ENCODE measurements around the gene DAND5. TPM values are rescaled to one million over a fixed set of nuclear protein-coding genes. Genes with fewer than 3 reads are reported as not detected.

The DAND5 gene
- total and polyA plus RNA-seq, 5 donors = 5.0 to 13.8 (median 9.2) TPM

- Histone ChIP-seq H3K9me3 (ENCODE audit: control insufficient read depth, low read length) (no peaks in the 10 kb centered on the region), H3K4me1 (ENCODE audit: control insufficient read depth, insufficient read depth, low read length) (peaks cover 11% of the 10 kb centered on the region), H3K27me3 (ENCODE audit: control insufficient read depth, insufficient read depth) (no peaks in the 10 kb centered on the region), H3K4me3 (ENCODE audit: low read length) (no peak overlapping the region), H3K27ac (ENCODE audit: low read length) (no peak overlapping the region)
- DNase-seq = no peak
- no peak for ATAC-seq
- intact Hi-C loops (cut with DNase I) = no loop called here
- WGBS = 69% methylated on average over 12 of the region's 12 CpGs
Observed at GRCh38 chr19:13005861-13006370, 36.5 kb downstream of the DAND5 start.

GRCh38 chr19:13006431-13007281, 37.3 kb downstream of the DAND5 start:
- Histone ChIP-seq H3K4me3 (ENCODE audit: low read length) (no peak overlapping the region), H3K9me3 (ENCODE audit: control insufficient read depth, low read length) (no peaks in the 10 kb centered on the region), H3K27ac (ENCODE audit: low read length) (peak overlapping the region; percentile 53), H3K27me3 (ENCODE audit: control insufficient read depth, insufficient read depth) (no peaks in the 10 kb centered on the region), H3K4me1 (ENCODE audit: control insufficient read depth, insufficient read depth, low read length) (peaks cover 9% of the 10 kb centered on the region)
- WGBS = 69% methylated on average over 28 of the region's 28 CpGs
- no peak for ATAC-seq
- DNase-seq = peak in 2 of 3 donors; percentile 69 to 72
- intact Hi-C loops (cut with DNase I) = no loop called here

- Histone ChIP-seq H3K4me3 (ENCODE audit: low read length) (no peak overlapping the region), H3K9me3 (ENCODE audit: control insufficient read depth, low read length) (no peaks in the 10 kb centered on the region), H3K27ac (ENCODE audit: low read length) (peak overlapping the region; percentile 53), H3K27me3 (ENCODE audit: control insufficient read depth, insufficient read depth) (no peaks in the 10 kb centered on the region), H3K4me1 (ENCODE audit: control insufficient read depth, insufficient read depth, low read length) (peaks cover 9% of the 10 kb centered on the region)
- WGBS = 53% methylated on average over 17 of the region's 17 CpGs
- intact Hi-C loops (cut with DNase I) = no loop called here
- DNase-seq = peak; percentile 73 to 91 (median 90)
- ATAC-seq = peak; percentile 22 to 28
Observed at GRCh38 chr19:13007292-13008045, 38.1 kb downstream of the DAND5 start.

- no peaks in the 10 kb centered on the region for H3K27me3 ChIP-seq (ENCODE audit: control insufficient read depth, insufficient read depth)
- H3K4me3 ChIP-seq (ENCODE audit: low read length) = no peak overlapping the region
- no peaks in the 10 kb centered on the region for H3K9me3 ChIP-seq (ENCODE audit: control insufficient read depth, low read length)
- peak overlapping the region; percentile 7 for H3K27ac ChIP-seq (ENCODE audit: low read length)
- peaks cover 12% of the 10 kb centered on the region for H3K4me1 ChIP-seq (ENCODE audit: control insufficient read depth, insufficient read depth, low read length)
- WGBS = 84% methylated on average over 28 of the region's 28 CpGs
- ATAC-seq = no peak
- DNase-seq = peak in 1 of 3 donors; percentile 71
- intact Hi-C loops (cut with DNase I) = no loop called here
Observed at GRCh38 chr19:13008926-13009787, 39.8 kb downstream of the DAND5 start.

GRCh38 chr19:13010038-13010991, 40.9 kb downstream of the DAND5 start:
- DNase-seq (peak; percentile 82 to 91 (median 91)), ATAC-seq (peak; percentile 73 to 79)
- peaks cover 16% of the 10 kb centered on the region for H3K4me1 ChIP-seq (ENCODE audit: control insufficient read depth, insufficient read depth, low read length)
- H3K27me3 ChIP-seq (ENCODE audit: control insufficient read depth, insufficient read depth) = no peaks in the 10 kb centered on the region
- intact Hi-C loops (cut with DNase I) = no loop called here
- no peak overlapping the region for H3K4me3 ChIP-seq (ENCODE audit: low read length)
- H3K9me3 ChIP-seq (ENCODE audit: control insufficient read depth, low read length) = no peaks in the 10 kb centered on the region
- H3K27ac ChIP-seq (ENCODE audit: low read length) = no peak overlapping the region
- WGBS = 48% methylated on average over 62 of the region's 62 CpGs

- intact Hi-C loops (cut with DNase I) = no loop called here
- Histone ChIP-seq H3K27ac (ENCODE audit: low read length) (no peak overlapping the region), H3K4me3 (ENCODE audit: low read length) (no peak overlapping the region), H3K4me1 (ENCODE audit: control insufficient read depth, insufficient read depth, low read length) (peaks cover 16% of the 10 kb centered on the region), H3K9me3 (ENCODE audit: control insufficient read depth, low read length) (no peaks in the 10 kb centered on the region), H3K27me3 (ENCODE audit: control insufficient read depth, insufficient read depth) (no peaks in the 10 kb centered on the region)
- WGBS = 54% methylated on average over 39 of the region's 39 CpGs
- ATAC-seq (no peak), DNase-seq (peak in 1 of 3 donors; percentile 51)
Observed at GRCh38 chr19:13010992-13011652, 41.7 kb downstream of the DAND5 start.

GRCh38 chr19:13011653-13012389, 42.4 kb downstream of the DAND5 start:
- H3K27ac ChIP-seq (ENCODE audit: low read length) = no peak overlapping the region
- no peak overlapping the region for H3K4me3 ChIP-seq (ENCODE audit: low read length)
- ATAC-seq (no peak), DNase-seq (peak in 1 of 3 donors; percentile 65)
- intact Hi-C loops (cut with DNase I) = no loop called here
- H3K4me1 ChIP-seq (ENCODE audit: control insufficient read depth, insufficient read depth, low read length) = peaks cover 14% of the 10 kb centered on the region
- WGBS = 58% methylated on average over 54 of the region's 54 CpGs
- H3K9me3 ChIP-seq (ENCODE audit: control insufficient read depth, low read length) = no peaks in the 10 kb centered on the region
- no peaks in the 10 kb centered on the region for H3K27me3 ChIP-seq (ENCODE audit: control insufficient read depth, insufficient read depth)

GRCh38 chr19:13012390-13012689, 43.0 kb downstream of the DAND5 start:
- intact Hi-C loops (cut with DNase I) = no loop called here
- Histone ChIP-seq H3K4me3 (ENCODE audit: low read length) (peak overlapping the region; percentile 43), H3K27ac (ENCODE audit: low read length) (peak overlapping the region; percentile 49), H3K4me1 (ENCODE audit: control insufficient read depth, insufficient read depth, low read length) (peaks cover 12% of the 10 kb centered on the region), H3K9me3 (ENCODE audit: control insufficient read depth, low read length) (no peaks in the 10 kb centered on the region), H3K27me3 (ENCODE audit: control insufficient read depth, insufficient read depth) (no peaks in the 10 kb centered on the region)
- no peak for DNase-seq
- no peak for ATAC-seq
- WGBS = 36% methylated on average over 23 of the region's 23 CpGs
